ENCODE results near the gene VPS41.
A peak's percentile ranks its signal among the peaks of the same experiment; 100 is the strongest.
"Not testable (repeated sequence)": the region's sequence is repeated elsewhere in the genome, so short reads cannot be mapped to it uniquely, and the experiment has no call there.

VPS41 gene

DNA sequence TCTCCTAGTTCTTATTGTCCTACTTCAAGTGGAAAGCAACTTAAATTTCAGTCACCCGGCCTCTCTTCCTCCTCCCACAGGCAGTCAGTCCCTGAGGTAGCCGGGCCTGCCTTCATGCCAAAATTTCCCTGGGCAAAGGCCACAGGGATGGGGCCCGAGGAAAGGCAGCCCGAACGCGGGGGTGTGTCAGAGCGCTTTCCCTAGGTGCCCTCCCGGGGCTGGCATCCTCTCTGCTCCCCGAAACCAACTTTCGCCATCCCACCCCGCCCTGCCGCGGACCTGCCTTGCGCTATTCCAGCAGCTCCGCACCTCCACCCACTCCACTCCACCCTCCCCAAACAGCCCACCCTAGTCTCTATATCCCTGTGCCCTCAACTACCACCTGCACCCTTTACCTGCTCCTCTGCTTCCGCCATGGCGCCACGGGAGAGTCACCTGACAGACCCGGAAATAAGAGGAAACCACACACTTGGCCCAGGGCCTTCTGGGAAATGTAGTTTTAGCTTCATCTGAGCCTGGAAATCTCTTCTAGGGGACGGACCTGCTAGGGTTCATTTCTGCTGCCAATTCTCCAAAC is at the start of gene VPS41:
VPS41 (minus strand) TSS at position 433 of the 577 bp plus-strand sequence; CDS start at position 416, 17 bp downstream.
- peak; percentile 74 for DNase-seq (ENCODE audit: low spot score)

DNA sequence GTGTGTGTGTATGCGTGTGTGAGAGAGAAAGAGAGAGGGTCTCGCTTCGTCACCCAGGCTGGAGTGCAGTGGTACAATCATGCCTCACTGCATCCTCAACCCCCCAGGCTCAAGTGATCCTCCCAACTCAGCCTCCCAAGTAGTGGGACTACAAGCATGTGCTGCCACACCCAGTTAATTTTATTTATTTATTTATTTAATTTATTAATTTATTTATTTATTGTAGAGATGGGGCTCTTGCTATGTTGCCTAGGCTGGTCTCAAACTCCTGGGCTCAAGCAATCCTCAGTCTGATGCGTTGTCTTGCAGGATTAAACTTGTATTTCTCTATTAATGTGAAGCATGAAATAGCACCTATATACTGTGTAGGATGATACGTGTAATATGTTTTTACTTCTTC is 46.9 kb upstream of the VPS41 start:
- DNase-seq (ENCODE audit: low spot score), result no peak

DNA sequence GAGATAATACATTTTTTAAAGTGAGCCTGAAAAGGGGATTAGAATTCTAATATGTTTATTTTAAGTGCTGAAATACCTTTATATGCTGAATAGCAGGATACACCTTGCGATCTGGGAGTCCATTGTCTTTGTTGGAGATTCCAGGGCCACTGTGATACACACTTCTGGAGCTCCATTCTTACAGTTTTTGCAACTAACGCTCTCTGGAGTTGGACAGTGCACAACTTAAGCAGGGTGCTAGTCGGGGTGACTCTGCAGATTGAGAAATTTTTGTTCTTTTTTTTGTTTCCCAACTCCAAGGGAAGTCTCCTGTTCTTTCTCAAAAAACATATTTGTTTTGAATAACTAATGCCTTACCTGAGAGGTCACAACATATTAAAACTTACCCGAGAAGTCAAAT is 45.0 kb upstream of the VPS41 start:
- no peak for DNase-seq (ENCODE audit: low spot score)

DNA sequence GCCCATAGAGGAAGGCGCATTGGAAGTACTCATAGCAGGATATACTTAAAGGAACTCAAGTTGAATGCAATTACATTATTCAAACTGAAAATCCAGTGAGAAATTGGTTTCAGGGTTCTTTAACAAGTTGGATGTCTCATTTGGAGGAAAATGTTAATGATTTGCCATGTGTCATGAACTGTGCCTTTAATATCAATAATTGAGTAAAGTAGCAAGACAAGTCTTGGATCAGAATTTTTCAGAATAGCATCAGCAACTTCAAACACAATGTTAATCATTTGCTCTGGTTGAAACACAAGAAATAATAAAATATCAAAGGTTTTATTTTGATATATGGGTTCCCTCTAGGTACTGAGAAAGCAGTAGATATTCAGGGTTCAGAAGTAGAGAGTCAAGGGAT is 44.2 kb upstream of the VPS41 start:
- DNase-seq (ENCODE audit: low spot score), result no peak

DNA sequence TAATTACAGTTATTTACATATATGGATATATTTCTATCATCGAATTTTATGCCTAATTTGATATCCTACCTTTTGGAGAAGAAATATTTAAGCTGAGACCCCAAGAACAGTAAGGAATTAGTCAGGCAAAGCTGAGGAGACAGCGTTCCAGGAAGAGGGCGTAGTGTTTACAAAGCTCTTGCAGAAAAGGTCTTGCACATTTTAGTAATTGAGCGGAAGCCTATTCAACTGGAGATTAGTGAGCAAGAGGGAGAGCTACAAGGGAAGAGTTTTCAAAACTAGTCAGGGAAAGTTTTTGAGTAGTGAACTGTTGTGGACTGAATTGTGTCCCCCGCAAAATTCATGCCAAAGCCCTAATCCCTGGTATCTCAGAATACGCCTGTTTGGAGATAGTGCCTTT is 42.2 kb upstream of the VPS41 start:
- no peak for DNase-seq (ENCODE audit: low spot score)

DNA sequence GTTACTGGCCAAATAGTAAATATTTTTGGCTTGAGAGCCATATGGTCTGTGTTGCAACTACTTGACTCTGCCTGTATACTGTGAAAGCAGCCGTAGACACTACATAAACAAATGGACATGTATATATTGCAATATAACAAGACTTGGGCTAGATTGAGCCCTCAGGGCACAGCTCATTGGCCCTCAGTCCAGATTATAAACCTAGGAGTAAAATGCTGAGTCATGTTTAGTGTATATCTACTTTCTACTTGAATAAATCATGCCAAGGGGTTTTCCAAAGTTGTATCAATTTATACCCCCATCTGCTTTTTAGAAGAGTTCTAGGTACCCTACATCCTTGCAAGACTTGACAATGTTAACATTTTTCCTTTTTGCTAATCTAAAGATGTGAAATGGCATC is 41.3 kb upstream of the VPS41 start:
- no peak for DNase-seq (ENCODE audit: low spot score)

- not testable (repeated sequence) for DNase-seq (ENCODE audit: low spot score)
Measured at GRCh38 chr7:38947541-38947940, 38.5 kb upstream of the VPS41 start.

- DNase-seq (ENCODE audit: low spot score), result no peak
Measured at GRCh38 chr7:38942431-38943051, 33.5 kb upstream of the VPS41 start.

DNA sequence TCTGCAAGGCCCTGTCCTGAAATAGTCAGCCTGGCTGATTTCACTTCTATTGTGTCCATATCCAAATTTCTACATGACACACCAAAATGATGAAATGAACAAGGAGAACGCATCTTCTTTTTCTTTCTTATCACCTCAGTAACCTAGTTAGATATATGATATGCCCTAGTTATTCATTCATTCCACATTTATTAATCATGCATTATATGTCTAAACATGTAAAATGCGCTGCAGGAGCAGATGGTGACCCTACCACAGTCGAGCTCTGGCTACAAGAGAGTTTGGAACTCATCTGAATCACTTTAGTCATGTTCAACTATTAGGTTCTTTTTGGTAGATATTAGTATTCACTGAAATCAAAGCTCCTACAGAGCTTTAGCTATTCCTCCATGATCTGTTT is 31.8 kb upstream of the VPS41 start:
- no peak for DNase-seq (ENCODE audit: low spot score)

DNA sequence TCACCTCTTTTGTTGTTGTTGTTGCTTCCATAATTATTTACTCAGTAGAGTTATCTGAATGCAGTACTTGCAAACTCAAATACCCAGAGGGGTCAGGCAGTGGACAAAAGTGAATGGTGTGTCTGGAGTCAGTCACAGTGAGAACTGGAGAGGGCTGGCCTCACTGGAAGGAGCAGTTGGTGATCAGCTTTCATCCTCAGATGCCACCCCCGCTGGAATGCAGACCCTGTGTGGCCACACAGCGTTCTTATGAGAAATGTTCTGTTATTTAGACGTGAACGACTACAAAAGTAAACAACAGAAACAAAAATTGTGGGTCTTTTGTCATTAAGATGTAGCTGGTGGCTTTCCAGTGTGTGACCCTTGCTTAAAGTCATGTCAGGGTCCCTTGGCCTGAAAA is 29.6 kb upstream of the VPS41 start:
- DNase-seq (ENCODE audit: low spot score), result no peak

DNA sequence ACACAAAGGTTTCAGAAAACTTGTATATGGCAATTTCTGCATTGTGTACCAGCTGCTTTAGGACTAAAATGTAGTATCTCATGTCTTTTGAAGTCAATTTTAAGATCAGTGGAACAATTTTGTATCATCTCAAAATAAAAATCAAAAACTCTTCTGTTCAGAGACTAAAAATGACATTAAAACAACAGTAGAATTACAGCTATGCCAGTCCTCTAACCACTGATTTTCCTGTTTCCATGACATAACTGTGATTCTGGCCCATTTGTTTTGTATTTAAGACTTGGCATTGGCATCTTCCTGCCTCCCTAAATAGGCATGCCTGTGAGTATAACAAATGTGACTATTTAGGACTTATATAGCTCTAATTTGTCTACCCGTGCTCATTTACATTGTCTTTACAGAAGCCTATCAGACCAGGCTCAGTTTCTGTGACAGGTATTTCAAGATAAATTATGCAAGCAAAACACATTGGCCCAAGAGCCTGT is 29.1 kb upstream of the VPS41 start:
- DNase-seq (ENCODE audit: low spot score), result no peak

GRCh38 chr7:38936641-38937040 is 27.6 kb upstream of the VPS41 start:
- no peak for DNase-seq (ENCODE audit: low spot score)

DNA sequence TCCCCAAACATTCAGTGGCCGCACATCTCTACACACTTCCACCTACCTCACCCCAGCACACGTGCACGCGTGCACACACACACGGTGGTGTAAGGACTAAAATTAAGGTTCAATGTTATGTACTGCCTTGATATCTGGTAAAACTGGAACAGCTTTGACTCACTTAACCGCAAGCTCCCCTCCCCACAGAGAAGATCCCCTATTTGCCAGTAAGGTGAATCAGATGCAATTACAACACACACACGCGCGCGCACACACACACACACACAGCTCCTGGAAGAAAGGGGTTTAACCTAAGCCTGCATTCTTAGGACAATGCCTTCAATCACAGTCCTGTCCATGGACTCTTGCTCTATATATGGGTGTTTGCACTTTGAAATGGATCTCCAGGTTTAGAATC is 25.5 kb upstream of the VPS41 start:
- no peak for DNase-seq (ENCODE audit: low spot score)

DNA sequence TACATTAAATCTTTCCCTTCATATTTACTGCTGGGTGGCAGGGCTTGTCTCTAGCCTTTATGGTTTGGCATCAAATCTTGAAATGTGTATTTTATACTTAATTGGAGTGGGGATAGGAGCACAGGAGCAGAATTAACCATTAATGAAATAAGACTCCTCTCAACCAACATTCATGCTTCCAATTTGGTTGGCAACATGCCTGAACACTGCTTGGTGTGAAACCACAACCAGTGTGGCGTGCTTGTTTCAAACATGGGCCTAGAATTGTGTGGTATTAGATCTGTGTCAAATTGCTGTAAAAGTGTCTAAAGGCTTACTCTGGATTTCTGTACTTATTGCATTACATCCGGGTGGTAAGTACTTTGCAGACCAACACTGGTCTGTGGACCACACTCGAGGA is 25.1 kb upstream of the VPS41 start:
- no peak for DNase-seq (ENCODE audit: low spot score)

GRCh38 chr7:38932509-38933168 is 23.6 kb upstream of the VPS41 start:
- DNase-seq (ENCODE audit: low spot score), result peak; percentile 17

DNA sequence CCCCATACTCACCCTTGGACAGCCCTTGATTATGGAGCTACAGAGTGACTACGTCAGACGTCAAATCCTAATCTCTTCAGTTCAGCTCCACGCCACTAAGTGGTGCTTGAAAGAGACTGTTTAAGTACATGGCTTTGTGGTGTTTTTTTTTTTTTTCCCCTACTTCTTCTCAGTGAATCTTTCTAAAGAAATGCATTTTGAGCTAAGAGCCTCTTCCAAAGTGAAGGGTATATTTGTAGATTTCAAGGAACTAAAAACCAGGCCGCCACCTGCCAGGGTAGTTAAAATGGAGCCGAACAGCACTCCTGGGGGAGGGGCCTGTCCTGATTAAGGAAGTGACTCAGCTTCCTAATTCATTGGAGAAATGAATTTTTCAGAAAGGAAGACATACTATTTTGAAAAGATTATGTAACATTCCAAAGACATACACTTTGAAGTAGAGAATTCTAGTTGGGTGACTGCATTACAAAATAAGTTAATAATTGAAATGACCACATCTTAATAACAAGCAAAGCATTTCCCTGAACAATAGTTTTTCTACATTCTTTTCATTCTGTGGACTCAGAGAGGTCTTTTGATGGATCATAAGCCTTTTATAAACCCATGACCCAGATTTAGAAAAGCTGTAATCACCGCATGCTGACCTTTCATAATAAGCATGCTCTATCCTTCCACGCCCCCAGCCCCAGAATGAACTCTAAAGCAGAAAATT is 20.6 kb upstream of the VPS41 start:
- no peak for DNase-seq (ENCODE audit: low spot score)

- DNase-seq (ENCODE audit: low spot score), result no peak
Measured at GRCh38 chr7:38928506-38928905, 19.5 kb upstream of the VPS41 start.

DNA sequence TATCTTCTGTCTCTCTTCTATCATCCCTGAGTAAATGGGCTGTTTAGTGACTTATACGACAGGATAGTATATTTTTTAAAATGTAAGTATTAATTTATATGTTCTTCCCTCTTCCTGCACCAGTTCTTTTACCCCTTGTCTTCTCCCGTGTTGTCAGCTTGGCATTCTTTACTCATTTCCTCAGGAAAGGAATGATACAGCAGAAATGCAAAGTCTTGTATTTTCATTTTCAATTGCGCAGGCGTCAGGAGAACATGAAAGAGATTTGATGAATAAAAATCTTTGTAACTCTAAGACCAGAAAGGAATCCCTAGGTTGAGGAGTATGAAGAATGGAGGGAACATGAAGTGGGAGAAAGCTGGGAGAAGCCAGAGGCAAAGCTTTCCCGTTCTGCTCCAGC is 18.8 kb upstream of the VPS41 start:
- no peak for DNase-seq (ENCODE audit: low spot score)

GRCh38 chr7:38920731-38921130 is 11.7 kb upstream of the VPS41 start:
- no peak for DNase-seq (ENCODE audit: low spot score)

DNA sequence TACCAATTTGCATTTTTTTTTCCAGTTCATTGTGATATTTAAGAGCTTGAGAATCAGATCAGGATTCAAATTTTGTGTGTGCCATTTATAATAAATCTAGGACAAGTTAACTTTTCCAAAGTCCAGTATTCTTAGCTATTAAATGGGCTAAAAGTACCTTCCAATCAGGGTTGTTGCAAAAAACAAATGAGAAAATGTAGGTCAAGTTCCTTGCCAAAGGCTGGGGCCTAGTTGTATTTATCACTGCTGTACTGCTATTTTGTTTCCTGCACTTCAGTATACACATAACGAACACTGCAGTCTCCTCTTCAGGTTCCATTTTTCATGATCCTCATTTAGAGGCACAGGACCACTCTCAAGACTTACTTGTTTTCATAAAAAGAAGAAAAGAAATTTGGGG is 7.4 kb upstream of the VPS41 start:
- no peak for DNase-seq (ENCODE audit: low spot score)

- no peak for DNase-seq (ENCODE audit: low spot score)
Measured at GRCh38 chr7:38909870-38910269, 879 bp upstream of the VPS41 start.

DNA sequence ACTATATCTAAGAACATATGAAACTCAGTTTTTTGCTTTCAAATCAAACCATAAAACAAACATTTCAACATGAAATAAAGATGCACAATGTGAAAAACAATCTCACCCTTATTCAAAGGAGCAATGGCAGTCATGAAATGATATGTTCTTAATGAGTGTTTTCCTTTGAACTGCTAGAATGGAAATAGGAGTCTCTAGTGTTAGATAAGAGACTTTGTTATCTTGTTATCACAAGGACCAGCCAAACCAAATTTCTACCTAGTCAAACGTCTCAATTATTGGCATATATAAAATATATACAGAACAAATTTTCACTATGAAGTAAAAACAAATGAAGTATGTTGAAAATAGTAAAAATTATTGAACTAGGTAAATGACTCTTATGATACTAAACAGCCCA is 1.2 kb downstream of the VPS41 start:
- no peak for DNase-seq (ENCODE audit: low spot score)

- no peak for DNase-seq (ENCODE audit: low spot score)
Measured at GRCh38 chr7:38907066-38907465, 1.9 kb downstream of the VPS41 start.

Data from HuH-7.5 (cell line).